ENCODE measurements around the gene NTSR1.
A peak's percentile ranks its signal among the peaks of the same experiment; 100 is the strongest.

Gene NTSR1

GRCh38 chr20:62740286-62741141 lies 31.9 kb downstream of the NTSR1 start:
- peak; percentile 44 to 60 for DNase-seq (ENCODE audit: low read depth in 2 of 2)

DNA sequence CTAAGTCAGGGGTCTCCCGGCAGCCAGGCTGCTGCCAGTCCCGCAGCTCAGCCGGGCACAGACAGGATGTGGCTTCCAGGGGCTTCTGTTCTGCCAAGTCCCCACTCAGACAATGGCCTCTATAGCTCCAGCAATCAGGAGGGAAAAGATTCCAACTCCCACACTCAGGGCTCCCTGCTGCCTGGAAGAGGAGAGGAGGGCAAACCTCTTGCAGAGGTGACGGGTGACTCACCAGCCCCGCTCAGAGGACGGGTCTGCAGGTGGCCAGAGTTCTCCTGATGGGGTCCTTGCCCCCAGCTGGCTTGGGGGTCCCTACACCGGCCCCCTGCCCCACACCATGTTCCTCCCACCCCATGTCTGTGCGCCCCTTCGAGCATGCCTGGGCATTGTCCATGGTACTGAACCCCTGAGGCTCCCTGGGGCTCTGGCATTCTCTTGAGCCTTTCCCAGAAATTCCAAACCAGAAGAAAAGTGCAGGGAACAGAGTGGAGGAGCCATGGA lies 32.6 kb downstream of the NTSR1 start:
- DNase-seq (ENCODE audit: low read depth in 2 of 2) = no peak

DNA sequence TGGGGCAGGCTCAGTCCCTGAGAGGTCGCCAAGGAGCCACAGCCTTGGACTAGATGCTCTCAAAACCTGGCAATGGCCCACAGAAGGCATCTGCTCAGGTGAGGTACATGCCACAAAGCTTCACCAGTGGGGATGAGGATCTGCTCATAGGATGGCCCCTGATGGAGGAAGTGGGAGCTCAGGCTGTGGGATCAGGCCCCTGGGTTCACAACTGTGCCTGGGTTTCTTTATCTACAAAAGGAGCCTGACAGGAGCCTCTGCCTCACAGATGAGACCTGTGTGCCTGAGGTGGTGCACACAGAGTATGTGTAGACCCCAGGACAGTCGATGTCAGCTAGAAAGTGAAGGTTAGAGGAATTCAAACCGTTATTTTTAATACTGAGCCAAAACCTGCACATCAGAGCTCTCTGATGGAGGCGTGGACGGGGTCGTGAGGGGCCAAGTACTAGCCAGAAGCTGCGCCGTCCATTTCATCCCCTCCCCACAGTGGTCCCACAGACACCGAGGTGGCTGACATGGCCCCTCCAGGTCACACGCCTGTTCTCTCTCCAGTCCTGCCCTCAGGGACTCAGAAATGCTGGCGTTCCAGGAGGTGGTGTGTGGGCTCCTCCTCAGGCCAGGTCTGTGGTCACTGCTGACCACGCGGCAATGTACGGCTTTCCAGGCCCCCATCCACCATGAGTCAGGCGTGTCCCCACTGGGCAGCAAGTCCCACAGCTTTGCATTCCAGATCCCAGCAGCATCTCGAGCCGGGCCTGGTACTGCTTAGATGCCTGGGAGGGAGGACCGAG lies 33.3 kb downstream of the NTSR1 start:
- DNase-seq (ENCODE audit: low read depth in 2 of 2) = no peak

DNA sequence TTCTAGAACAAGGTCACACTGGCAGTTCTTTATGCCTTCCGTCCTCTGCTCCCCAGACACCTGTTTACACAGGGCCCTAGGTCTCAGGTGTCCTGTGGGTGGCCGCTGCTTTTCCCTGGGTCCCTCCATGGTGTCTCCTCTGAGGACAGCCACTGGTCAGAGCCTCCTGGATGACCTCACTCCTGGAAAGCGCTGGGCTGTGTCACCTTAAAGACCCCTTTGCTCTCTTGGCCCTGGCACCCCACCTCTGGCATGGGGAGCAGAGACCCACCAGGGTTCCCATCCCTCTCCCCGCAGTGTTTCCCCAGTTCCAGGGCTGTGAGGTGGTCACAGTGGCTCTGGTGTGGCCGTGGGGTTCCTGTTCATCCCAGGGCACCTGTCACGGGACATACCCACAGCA lies 33.9 kb downstream of the NTSR1 start:
- DNase-seq (ENCODE audit: low read depth in 2 of 2) = no peak

DNA sequence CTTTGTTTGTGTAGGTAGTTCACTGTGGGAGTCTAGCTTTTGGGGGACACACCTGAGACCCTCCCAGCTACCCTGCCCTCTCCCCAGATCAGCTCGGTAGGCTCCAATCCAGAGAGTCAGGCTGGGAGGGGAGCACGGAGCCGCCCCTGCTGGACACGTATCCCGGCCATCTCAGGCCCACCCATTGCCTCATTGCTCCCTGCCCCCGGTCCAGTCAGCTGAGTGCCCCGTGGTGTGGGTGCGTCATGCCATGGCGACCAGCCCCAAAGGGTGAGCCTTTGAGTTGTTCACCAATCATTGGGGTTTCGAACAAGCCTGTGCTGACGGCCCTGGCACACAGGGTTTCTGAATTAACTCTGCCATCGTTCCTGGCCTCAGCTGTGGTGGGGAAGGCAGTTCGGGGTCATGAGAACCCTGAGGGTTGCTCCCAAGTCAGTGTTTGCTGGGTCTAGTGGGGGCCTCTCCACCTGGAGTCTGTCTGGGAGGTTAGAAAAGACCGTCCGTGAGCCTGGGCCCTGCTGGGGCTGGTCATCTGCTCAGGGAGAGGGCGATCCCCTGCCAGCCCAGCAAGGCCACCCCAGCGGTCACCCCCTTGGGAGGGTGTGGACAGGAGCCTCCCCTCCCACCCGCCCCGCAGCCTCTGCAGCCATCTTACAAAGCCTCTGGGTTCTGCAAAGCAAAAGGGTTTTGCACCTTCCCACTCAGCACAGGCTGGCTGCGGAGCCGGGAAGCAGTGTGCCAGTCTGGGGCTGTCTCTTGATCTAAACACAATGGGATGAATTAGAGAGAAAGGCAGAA lies 34.5 kb downstream of the NTSR1 start:
- DNase-seq (ENCODE audit: low read depth in 2 of 2) = no peak

GRCh38 chr20:62743777-62744317 lies 35.2 kb downstream of the NTSR1 start:
- DNase-seq (ENCODE audit: low read depth in 2 of 2) = no peak

DNA sequence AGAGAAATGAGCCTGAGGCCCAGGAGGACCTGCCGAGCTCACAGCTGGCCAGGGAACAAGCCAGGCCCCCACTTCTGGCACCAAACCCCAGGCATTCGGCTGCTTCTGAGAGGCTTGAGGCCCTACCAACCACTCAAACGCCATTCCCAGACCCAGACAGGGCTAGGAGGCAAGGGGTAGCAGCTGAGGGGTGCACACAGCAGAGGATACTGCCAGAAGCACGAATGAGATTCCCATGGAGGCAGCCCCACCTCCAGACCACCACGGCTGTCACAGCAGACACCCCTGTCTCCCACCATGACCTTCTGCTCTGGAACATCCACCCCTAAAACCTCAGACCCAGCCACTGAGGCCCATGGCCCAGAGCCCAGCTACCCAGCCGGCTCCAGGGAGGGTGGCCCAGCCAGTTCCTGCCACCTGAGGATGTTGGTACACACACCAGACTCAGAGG lies 36.1 kb downstream of the NTSR1 start:
- DNase-seq (ENCODE audit: low read depth in 2 of 2) = no peak

DNA sequence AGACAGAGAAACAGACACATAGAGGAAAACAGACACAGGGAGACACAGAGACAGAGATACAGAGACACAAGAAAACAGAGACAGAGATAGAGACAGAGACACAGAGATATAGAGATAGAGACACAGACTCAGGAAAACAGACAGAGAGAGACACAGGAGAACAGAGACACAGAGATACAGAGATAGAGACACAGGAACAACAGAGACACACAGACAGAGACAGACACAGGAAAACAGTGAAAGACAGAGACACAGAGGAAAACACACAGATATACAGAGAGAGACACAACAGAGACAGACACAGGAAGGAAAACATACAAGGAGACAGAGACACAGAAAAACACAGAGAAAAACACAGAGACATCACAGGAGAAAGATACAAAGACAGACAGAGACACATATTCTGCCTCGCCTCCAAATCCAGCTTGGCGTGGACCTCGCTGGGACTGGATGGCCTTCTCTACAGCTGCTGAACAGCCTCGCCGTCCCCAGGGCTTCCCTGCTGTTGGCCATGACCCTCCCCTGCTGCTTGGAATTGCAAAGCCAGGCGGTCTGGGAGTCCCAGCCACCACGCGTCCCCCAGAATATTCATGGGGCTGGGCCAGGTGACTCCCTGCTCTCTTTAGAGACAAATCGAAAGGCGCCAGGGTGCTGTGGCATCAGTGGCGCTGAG lies 36.8 kb downstream of the NTSR1 start:
- DNase-seq (ENCODE audit: low read depth in 2 of 2) = no peak

GRCh38 chr20:62745952-62746288 lies 37.3 kb downstream of the NTSR1 start:
- no peak for DNase-seq (ENCODE audit: low read depth in 2 of 2)

DNA sequence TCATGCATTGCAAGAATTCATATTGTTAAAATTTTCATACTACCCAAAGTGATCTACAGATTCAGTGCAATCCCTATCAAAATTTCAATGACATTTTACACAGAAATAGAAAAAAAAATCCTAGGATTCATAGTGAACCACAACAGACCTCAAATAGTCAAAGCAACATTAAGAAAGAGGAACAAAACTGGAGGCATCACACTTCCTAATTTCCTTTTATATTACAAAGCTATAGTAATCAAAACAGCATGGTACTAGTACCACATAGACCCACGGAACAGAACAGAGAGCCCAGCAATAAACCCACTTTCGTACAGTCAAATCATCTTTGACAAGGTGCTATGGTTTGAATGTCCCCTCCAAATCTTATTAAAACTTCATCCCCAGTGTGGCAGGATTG lies 39.7 kb downstream of the NTSR1 start:
- no peak for DNase-seq (ENCODE audit: low read depth in 2 of 2)

- no peak for DNase-seq (ENCODE audit: low read depth in 2 of 2)
These were observed 41.3 kb downstream of the NTSR1 start for GRCh38 chr20:62749851-62750445.

- DNase-seq (ENCODE audit: low read depth in 2 of 2) = no peak
These were observed 43.0 kb downstream of the NTSR1 start for GRCh38 chr20:62751551-62752150.

DNA sequence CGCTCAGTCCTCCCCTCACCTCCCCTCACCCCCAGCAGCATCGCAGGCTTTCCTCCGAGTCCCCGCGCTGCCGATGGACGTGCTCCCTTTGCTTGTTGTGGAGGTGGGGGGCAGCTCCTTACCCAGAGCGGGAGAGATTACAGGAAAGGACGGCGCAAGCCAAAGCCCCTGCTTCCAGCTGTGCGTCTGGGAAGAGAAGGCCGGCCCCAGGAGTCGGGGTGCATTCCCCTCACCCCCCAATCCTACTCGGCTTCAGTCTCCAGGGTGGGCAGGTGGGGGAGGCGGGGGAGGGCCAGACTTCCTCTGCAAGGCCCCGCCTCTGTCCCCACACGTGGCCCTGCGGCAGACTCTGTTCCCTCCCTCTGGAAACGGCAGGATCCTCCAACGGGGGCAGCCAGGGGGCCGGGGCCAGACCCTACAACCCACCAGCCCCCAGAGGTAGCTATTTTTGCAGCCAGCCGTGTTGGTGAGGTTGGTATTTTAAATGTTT lies 43.6 kb downstream of the NTSR1 start:
- no peak for DNase-seq (ENCODE audit: low read depth in 2 of 2)

- no peak for DNase-seq (ENCODE audit: low read depth in 2 of 2)
These were observed 44.2 kb downstream of the NTSR1 start for GRCh38 chr20:62752671-62753501.

DNA sequence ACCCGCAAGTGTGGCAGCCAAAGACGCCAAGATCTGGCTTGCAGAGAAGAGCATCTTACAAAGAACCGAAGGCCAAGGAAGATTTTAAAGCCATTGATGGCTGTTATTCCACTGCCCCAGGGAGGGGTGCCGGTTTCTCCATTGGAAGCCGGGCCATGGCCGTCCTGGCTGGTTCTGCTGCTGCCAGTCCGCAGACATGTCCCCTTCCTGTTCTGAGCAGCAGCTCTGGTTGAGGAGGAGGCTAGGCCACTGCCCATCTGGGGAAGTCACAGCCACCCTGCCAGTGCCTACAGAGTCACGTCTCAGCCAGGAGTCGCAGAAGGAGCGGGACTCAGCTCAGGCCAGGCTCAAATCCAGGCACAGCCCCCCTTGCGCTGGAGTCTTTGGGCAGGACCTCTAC lies 45.0 kb downstream of the NTSR1 start:
- DNase-seq (ENCODE audit: low read depth in 2 of 2) = no peak

DNA sequence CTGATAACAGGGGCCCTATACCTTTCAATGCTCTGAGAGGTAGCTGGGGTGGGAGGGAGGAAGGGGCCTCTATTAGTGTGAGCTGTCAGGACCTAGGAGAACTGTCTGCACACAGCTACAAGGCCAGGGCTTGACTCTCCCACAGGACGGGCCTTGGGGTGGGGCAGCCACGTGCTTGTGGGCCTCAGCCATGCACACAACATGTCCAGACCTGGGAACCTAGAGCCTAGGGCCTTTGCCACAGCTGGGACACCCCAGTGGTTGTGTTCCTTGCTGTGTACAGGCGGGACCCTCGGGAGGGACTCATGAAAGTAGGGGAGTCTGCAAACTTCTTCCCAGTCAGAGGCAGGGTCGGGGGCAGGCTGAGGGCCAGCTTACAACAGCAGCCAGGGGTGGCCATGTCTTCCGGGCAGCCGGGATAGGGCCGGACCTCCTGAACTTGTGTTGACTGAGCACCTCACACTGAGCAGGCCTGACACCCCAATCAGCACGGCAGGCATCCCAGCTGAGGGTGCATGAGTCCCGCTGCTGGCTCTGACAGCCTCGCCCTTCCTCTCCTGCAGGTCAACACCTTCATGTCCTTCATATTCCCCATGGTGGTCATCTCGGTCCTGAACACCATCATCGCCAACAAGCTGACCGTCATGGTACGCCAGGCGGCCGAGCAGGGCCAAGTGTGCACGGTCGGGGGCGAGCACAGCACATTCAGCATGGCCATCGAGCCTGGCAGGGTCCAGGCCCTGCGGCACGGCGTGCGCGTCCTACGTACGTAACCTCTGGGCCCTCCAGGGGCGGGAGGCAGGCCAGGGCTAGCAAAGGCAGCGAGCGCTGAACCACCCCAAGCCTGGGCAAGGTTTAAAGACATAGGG lies 45.7 kb downstream of the NTSR1 start:
- no peak for DNase-seq (ENCODE audit: low read depth in 2 of 2)

- no peak for DNase-seq (ENCODE audit: low read depth in 2 of 2)
These were observed 46.3 kb downstream of the NTSR1 start for GRCh38 chr20:62754991-62755356.

All from fibroblast of skin of left biceps (primary cell).